ENCODE measurements around the gene MAP3K8.

MAP3K8 gene

DNA sequence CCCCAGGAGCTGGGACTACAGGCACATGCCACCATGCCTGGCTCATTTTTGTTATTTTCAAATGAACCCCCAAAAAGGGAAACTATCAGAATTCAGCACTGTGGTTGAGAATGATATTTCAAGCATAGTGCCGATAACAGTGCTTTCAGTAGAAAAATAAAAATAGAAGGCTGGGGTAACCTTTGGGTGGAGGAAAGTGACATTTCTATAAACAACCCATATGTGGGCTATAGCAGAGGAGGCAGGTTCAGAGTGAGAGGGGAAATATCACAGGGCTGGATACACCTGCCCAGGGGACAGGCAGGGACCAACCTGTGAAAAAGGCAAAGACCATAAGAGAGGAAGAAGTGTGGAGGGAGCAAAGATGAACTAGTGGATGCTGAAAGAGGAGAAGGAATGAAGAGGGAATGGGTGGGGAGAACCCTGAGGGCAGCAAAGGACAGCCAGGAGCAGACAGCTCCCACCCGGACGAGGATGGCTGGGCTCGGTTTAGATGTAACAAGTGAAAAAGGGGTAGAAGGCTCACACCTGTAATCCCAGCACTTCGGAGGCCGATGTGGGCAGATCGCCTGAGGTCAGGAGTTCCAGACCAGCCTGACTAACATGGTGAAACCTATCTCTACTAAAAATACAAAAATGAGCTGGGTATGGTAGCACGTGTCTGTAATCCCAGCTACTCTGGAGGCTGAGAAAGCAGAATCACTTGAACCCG lies 56.5 kb downstream of the MAP3K8 start:
- DNase-seq (ENCODE audit: low read depth in 2 of 3, low spot score in 1 of 3) = no peak

DNA sequence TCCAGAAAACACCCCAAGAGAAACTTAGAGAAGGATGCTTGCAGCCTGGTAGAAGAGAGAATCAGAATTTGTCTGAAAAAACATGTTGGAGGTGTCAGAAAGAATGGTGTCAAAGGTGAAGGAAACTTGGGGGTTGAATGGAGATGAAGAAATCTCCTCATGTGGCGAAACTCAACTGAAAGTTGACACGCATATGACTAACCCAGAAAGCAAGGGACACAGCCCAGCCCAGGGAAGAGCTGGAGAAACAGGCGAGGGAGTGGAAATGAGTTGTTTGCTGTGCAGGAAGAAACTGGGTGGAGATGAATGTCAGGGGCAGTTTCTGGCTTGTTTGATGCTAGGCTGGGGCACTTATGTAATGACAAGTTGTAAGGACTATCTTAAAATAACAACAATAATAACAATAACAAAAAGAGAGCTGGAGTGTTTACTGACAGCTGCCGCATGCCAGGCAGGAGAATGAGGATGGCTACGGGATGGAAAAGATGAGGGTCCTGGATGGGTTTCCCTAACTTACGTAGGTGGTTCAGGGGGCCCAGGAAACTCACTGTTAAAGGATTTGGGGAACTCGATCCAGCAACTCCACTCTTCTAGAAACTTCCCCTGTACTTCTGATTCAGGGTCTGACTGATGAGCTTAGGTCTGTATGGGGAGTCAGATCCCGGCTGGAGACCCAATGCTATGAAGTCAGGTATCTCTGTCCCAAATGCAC lies 57.4 kb downstream of the MAP3K8 start:
- DNase-seq (ENCODE audit: low read depth in 2 of 3, low spot score in 1 of 3) = no peak

DNA sequence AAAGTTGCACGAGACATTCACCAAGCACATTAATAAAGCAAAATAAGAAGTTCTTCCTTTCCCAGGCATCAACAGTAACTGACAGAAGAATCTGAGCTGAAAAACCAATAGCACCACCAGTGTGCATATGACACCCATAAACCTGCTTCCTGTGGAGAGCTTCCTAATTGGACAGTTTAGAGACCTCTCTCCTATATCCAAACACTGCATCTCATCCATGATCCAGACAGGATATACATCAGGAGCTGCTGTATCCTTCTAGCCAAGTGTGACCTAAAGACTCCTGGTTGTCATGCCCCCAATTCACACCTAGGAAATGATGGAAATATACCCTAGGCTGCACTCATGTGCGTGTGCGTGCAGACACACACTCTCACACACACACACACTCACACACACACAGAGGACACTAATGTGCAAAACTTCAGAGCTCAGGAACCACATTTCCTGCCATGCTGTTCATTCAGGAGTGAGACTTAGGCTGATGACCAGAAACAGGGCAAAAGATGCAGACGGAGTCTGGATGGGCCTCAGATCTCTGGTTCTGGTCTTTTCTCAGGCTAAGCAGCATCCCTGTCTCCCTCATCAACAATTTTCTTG lies 58.0 kb downstream of the MAP3K8 start:
- DNase-seq (ENCODE audit: low read depth in 2 of 3, low spot score in 1 of 3) = no peak

DNA sequence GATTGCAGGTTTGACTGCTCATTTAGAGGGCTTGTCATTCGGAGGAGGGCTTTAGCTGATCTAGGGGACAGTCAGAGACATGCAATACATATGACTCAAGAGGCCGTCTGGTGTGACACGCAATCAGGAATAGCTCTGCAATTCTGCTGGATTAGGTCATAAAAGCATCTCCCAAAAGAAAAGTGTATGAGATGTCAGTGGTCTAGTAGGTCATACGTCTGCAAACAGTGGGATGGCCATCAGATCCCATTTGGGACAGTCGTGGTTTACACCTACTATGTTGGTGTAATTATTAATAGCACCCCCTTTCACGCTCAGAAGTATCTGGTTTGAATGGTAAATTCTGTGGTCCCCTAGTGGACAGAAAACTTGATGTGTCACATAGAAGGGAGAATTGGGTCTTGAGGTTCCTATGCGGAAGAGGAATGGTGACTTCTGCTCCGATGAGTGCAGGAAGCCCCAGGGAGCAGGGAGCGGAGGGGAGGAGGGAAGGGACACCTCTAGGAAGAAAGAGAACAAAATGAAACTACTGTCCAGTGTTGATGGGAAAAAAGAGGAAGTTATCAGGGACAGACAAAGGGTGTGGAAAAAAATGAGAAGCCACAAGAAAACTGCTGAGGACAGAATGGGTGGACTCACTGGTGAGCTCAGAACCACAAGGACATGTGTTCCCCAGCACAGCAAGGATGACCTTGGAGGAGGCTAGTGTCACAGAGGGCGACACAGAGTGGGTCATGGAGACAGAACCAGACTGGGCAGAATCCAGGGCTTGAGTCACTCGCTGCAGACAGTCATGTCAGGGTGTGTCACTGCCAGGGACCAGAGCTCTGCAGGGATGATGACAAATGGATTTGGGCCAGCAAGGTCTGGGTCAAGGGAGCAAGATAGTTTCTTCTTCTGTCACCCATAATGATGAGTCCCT lies 59.9 kb downstream of the MAP3K8 start:
- DNase-seq (ENCODE audit: low read depth in 2 of 3, low spot score in 1 of 3) = no peak

DNA sequence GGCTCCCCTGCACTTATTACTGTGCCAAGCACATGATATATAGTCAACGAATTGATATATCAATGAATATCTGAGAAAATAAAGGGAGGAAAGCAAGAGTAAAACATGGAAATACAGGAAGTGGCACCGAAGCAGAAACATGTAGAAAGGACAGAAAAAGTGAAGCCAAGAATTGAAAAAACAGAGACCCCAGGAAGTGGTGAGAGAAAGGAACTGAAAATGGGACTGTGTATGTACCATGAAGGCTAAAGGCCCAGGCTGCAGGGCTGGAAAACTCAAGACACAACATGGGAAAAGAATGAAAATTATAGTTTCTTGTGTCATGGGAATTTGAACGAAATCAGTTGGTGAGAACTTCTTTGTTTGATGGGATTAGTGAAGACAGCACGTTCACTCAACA lies 60.6 kb downstream of the MAP3K8 start:
- DNase-seq (ENCODE audit: low read depth in 2 of 3, low spot score in 1 of 3) = no peak

DNA sequence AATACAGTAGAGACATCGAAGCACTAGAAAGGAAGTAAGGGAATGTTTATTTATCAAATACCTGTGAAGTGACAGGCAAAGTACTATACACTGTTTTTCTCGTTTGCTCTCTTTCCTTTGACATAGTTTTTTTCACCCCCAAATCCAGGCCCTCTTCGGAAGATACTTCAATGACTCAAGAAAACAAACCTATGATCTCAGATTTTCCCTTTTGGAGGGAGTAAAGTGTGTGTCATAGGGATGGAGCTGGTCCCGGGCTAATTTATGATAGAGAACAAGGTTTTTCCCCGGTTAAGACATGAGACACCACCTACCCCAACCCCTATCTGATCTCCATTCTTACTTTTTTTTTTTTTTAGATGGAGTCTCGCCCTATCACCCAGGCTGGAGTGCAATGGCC lies 61.7 kb downstream of the MAP3K8 start:
- DNase-seq (ENCODE audit: low read depth in 2 of 3, low spot score in 1 of 3) = no peak

DNA sequence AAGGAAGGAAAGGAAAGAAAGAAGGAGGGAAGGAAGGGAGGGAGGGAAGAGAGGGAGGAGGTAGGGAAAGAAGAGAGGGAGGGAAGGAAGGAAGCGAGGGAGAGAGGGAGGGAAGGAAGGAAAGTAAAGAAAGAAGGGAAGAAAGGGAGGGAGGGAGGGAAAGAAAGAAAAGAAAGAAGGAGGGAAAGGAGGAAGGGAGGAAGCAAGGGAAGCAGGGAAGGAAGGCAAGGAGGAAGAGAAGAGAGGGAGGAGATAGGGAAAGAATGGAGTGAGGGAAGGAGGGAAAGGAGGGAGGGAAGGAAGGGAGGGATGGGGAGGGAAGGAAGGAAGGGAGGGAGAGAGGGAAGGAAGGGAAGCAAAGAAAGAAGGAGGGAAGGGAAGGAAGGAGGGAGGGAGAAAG lies 65.8 kb downstream of the MAP3K8 start:
- no peak for DNase-seq (ENCODE audit: low read depth in 2 of 3, low spot score in 1 of 3)

DNA sequence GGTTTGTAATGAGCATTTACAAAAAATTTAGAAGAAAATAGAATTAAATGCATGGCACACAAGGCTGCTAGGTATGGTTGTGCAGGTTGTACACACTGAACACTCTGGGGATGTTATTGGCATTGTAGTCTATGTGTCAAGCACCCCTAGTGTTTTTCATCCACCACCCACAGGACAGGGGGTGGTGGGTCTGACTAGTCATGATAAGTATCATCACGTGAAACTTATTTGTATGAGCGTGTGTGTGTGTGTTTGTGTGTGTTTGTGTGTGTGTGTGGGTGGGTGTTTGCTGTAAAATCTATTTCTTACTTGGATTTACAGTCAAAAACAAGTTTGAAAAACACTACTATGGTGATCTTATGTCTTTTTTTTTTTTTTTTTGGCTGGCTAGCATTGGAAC lies 66.5 kb downstream of the MAP3K8 start:
- no peak for DNase-seq (ENCODE audit: low read depth in 2 of 3, low spot score in 1 of 3)

DNA sequence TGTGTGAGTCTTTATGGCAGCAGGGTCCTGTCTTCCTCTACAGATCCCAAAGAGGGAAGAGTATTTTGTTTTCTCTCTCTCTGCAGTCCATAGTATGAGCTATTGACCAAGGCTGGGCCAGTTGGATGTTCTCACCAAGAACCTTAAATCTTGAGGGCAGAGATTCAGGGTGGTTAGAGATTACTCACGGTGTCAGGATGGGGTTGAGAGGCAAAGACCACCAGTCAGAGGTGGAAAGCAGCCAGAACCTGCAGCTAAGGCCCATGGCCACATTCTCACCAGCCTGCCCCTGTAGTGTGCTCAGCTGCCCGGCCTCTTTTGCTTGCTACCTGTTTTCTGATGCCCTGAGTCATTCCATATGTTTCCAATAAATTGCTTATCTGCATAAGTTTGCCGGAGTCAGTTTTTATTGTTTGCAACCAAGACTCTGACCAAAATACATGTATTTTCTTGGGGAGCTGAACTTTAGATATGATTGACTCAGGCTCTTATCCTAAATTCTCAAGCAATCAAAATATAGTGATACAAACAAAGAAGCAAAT lies 67.0 kb downstream of the MAP3K8 start:
- DNase-seq (ENCODE audit: low read depth in 2 of 3, low spot score in 1 of 3) = no peak

DNA sequence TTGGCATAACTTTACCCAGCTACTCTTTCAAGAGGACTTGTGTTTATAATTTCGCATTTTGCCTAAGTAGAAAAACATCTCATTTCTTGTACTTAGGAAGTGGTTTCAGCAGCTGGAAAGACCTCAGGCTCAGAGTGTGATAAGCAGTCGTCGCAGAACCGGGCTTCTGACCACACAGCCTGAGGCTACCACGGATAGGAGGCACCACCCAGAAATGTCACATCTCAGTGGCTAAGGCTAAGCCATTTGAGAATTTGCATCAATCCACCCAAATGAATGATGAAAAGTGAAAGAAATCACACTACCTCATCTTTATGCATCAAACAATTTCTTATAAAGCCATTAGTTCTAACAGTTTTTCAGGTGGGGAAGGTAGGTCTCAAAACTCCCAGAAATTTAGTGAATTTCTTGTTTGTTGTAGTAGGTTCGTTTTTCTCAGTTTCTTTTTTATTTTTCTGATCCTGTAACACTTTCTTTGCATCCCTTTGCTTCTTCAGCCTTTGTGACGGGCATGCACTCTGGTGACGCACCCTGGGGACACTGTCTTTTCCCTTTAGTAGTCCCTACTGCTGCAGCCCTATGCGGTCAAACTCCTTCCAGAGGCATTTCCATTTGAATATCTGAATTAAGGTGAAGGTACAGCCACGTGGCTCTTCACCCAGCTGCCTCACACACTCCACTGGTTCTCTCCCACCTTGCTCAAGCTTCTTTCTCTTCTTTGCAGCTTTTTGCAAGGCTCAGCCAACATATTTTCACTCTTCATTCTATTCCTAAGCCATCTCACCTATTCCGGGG lies 68.5 kb downstream of the MAP3K8 start:
- peak in 1 of 3 donors; percentile 16 for DNase-seq (ENCODE audit: low read depth in 2 of 3, low spot score in 1 of 3)

DNA sequence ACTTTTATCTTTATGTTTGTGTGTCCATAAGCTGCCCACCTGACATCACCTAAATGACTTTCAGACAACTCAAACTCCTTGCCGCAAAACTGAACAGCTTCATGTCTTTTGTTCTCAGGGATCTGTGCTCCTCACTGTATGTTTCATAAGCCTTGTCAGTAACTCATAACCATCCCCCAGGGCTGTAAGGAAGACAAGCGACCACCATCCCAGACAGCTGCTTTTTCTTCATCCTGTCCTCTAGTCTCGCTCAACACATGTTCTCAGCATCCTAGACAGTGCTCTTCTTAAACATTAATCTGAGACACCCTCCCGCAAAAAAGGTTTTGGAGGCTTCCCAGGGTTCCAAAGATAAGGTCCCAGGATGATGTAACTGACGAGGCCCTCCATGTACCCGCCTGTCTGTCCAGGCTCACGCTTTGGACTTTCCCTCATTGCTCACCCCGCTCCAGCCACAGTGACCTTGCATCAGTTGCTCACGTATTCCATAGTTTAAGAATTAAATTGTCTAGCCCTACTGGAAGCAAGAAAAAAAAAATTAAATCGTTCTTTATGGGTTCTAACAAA lies 69.8 kb downstream of the MAP3K8 start:
- no peak for DNase-seq (ENCODE audit: low read depth in 2 of 3, low spot score in 1 of 3)

DNA sequence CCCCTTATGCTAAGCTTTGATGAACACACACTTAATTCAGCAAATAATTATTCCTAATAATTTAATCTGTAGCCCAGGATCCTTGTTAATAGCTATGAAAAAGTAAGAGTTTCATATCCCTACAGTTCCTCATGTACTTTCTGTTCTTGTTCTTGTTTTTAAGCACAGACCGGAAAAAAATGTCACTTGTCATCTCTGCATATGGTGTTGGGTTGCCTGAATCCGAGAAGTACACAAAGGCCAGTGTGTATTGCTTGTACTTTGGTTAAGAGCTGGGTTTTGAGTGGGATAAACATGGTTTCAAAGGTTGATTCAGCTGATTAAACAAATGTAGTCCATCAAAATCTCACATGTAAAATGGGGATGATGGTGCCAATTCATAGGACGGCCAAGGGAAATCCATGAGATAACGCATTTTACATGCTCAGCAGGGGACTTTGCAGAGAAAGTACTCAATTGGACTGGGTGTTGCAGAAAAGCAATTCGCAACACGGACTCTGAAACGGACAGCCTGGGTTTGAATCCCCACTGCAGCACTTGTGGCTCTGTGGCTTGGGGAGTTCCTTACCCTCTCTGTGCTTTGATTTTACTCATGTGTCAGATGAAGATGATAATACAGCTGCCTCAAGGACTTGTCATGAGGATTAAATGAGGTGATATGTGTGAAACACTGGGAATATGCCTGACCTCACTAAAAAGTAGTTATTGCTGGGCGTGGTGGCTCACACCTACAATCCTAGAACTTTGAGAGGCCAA lies 71.7 kb downstream of the MAP3K8 start:
- no peak for DNase-seq (ENCODE audit: low read depth in 2 of 3, low spot score in 1 of 3)

DNA sequence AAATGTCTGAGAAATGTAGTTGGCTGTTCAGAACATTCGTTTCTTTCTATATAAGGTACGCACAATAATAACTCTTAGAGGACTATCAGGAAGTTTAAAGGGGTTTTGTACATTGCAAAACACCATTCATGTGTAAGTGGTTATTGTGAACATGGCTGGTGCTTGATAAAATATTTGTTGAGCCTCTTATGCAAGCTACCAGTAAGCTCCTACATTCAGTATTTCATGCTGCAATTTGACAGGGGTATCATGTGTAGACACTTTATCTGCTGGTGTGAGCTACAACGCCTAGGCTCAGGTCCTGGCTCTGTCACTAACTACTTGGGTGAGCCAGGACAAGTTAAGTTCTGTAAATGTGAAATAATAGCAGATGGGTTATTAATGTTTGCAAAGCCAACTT lies 75.5 kb downstream of the MAP3K8 start:
- DNase-seq (ENCODE audit: low read depth in 2 of 3, low spot score in 1 of 3) = no peak

DNA sequence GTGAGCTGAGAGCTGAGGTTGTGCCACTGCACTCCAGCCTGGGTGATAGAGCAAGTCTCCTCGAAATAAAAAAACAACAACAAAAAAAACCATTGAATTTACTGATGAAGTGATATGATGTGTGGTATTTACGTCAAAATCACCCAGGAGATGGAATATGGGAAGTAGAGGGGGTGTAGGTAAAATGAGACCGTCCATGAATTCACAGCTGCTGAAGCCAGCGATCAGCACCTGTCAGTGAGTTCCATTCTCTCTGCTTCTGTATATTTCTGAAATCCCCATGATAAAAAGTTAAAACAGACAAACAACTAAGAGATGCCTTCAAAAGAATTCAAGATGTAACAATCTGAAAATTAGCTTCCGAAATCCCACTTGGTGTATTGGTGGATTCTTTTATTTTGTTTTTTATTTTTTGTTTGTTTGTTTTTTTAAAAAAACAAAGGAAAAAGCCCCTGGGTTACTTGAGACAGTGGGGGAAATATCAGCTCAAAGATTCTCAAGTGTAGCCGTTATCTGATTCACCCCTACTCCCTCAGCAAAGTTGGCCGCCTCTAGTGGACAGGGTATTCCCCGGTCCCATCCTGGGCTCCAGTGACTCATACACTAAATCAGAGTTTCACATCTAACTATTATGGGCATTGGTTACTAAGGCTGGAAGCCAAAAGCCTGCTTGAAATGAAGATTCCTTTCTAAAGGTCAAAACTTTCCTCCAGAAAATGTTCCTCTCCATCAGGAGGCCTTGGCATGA lies 76.4 kb downstream of the MAP3K8 start:
- DNase-seq (ENCODE audit: low read depth in 2 of 3, low spot score in 1 of 3) = peak; percentile 29 to 32 (median 30)

DNA sequence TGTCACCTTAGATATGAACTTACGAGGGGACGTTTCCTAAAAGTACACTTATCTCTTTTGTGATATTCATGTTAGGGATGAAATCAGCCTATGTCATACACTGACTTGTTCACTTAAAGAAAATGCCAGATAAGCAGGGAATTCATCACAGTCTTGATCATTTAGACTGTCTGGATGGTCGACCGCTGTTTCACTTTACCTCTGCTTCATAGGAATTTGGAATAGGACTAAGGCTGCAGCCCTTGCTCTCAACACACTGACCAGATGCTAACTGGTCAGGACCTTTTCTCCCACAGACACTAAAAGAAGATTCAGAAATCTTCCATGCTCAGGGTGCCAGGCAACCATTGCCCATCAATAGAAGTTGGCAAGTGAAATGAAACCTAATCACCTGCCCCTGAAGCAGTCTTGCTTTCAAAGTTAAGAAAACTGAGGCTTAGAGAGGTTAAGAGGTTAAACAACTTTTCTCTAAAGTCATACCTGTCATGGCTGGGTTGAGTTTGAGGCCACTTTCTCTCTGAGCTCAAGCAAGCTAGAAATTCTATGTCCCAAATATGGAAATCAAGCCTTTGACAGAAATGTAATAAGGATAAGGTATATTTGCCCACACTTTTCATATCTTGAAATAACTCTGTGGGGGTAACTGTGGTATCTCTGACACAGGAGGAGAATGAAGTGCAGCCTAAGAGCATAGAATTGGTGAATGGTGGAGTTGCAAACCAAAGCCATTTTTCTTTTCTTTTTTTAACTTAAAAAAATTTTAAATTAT lies 77.1 kb downstream of the MAP3K8 start:
- DNase-seq (ENCODE audit: low read depth in 2 of 3, low spot score in 1 of 3) = no peak

Data from stimulated activated CD4-positive, alpha-beta T cell treated with anti-CD3 and anti-CD28 coated beads, Interleukin-12 subunit alpha, Interleukin-12 subunit beta, amount 100 ng/mL, for 48 hours (primary cell).